HuH-7.5 (cell line): ENCODE results near the gene THSD7B.

Experiments used
- DNase-seq: peaks from one replicate; pipeline ENCODE4 v3.0.0; 2011; ENCODE audit warnings: low spot score

The THSD7B gene

DNA sequence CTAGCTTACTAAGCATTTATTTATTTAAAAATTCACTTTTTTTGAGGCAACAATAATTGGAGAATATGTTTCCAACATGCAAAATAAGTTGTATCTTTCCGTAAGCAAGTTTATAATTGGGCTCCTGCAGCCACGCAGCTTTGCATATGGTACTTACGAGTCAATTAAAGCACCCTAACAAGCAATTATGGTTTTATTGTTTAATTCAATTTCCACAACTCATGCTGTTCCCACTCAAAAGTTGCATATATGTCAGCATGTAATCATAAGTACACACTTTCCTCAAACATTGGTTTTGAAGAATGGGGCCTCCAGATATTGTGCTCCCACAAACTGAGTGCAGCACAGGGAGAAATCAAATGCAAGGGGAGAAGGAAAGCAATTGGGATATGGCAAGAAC, 613.8 kb downstream of the THSD7B start:
- no peak for DNase-seq

GRCh38 chr2:137380610-137381009, 615.3 kb downstream of the THSD7B start:
- DNase-seq: no peak

GRCh38 chr2:137381731-137382130, 616.4 kb downstream of the THSD7B start:
- no peak for DNase-seq

DNA sequence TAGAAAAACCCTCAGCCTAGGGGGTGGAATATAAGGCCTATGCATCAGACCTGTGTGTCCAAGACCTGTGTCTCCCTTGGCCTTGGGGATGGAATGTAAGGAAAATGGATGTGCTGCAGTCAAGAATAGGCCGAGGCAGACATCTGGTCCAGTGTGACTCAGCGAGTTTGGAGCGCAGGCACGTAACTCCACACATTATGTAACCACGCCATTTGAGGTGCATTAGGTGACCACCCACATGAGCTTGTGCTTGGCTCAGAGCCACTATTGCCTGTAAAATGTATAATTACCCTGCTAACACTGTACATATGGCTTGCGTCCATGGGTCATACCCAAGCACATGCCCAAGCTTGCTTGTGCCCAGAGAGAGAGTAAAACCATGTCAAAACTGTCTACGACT, 618.0 kb downstream of the THSD7B start:
- DNase-seq: no peak

DNA sequence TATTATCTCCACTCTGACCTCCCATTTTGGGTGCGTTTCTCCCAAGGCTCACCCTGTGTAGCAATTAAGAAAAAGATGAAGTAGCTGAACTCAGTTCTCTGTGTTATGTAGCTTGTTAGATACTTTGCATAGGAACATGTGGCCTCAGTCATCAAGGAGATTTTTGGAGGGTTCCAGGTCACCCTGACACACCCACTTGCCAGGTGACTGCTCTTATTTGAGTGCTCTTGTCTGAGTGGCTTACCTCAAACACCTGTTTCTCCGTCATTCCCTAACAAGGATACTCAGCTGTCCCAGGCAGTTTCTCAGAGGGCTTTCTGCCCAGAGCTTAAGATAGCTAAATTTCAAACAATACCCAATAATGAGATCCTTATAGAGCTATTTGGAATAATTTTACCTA, 621.7 kb downstream of the THSD7B start:
- DNase-seq: no peak

GRCh38 chr2:137405496-137405895, 640.2 kb downstream of the THSD7B start:
- DNase-seq: no peak

DNA sequence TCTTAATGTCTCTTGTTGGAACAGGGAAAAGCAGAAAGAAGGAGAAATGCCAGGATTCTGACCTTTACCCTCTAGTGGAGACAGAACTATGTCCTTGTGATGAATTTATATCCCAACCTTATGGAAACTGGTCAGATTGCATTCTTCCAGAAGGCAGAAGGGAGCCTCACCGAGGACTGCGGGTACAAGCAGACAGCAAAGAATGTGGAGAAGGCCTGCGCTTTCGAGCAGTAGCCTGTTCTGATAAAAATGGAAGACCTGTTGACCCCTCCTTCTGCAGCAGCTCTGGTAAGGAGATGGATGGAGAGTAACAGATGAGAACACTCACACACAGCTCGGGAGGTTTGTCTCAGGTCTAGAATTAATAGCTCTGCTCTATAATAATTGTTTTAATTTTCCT, 646.2 kb downstream of the THSD7B start:
- DNase-seq: no peak

DNA sequence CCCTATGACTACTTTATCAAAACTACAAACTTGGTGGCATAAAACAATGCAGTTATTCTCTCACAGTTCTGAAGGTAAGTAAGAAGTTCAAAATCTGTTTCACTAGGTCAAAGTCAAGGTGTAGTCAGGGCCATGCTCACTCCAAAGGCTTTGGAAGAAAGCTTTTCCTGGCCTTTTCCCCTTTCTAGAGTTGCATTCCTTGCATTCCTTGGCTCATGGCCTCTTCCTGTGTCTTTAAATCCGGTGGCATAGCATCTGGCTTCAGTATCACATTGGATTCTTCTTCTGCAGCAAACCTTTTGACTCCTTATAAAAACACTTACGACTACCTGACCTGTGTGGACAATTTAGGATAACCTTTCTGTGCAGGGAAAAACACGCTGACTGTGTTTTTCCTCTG, 655.4 kb downstream of the THSD7B start:
- DNase-seq: no peak

GRCh38 chr2:137435162-137435561, 669.8 kb downstream of the THSD7B start:
- DNase-seq: no peak

DNA sequence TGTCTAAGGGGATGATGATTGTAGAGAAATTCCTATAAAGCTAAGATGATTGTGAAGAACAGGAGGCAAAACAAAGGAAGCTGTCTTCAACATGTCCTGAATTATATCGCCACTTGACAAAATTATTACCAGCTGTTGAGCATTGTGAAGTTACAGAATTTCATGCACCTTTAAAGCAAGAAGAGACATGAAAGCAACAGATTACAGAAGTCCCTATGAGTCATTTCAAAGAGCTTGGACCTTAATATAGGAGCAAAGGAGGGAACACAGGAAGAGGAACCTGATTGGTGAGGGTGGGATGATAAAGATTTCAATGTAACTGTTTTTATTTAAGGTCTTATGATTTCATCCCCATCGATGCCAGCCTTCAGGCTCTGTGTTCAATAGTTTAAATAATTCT, 672.0 kb downstream of the THSD7B start:
- no peak for DNase-seq

GRCh38 chr2:137444970-137445369, 679.6 kb downstream of the THSD7B start:
- DNase-seq: no peak

DNA sequence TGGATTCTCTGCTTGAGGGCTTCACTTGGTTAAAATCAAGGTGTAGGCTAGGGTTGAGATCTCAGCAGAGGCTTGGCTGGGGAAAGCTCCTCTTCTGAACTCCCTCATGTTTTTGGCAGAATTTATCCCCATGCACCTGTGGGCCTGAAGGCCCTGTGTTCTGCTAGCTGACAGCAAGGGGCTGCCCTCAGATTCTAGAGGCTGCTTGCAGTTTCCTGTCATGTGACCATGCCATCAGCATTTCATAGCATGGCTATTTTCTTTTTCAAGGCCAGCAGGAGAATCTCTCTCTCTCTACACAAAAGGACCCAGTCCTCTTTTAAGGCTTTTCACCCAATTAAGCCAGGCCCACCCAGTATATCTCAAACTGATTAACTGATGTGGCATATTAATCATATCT, 684.1 kb downstream of the THSD7B start:
- DNase-seq: no peak

DNA sequence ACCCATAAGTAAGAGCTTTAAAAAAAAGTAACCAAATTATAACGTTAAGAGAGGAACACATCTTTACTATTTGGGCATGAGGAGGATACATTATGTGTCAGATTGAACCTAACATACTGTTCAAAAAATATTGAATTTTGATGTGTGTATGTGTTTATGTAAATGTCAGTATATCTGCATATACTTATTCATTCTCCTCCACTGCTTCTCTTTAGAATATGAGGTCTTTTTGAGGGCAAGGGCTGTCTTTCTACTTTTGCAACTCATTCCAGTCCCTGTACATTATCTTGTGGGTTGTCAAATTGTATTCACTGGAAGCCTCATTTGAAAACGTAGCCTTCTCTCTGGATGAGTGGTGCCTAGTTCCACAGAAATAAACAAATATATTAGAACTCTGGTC, 689.5 kb downstream of the THSD7B start:
- no peak for DNase-seq

DNA sequence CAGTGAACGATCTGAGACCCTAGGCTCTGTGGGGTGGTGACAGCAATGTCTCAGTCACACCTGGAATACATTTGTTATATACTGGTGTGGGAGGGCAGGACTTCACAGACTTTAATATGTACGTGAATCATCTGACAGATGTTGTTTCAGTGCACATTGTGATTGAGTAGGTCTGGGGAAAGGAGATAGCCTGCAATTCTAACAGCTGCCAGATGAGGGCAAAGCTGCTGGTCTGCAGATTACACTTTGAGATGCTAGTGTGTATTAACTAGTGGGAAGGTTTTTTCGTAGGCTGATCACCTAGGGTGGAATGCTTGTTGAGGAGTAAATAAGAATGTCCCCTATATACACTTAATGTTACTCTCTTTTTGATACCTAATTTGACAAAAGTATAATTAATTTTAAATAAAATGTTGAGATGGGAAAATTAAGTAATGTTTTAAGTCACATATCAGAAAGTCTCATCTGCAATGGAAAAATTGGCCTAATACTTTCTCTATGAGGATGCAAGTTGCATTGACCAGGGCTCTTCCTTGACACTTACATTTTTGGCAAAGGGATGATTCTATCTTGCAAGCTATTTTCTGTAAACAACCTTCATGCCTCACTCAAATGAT, 702.0 kb downstream of the THSD7B start:
- DNase-seq: peak; percentile 13

- DNase-seq: no peak
Observed at GRCh38 chr2:137493261-137493660, 727.9 kb downstream of the THSD7B start.

GRCh38 chr2:137500599-137500998, 735.3 kb downstream of the THSD7B start:
- DNase-seq: no peak

DNA sequence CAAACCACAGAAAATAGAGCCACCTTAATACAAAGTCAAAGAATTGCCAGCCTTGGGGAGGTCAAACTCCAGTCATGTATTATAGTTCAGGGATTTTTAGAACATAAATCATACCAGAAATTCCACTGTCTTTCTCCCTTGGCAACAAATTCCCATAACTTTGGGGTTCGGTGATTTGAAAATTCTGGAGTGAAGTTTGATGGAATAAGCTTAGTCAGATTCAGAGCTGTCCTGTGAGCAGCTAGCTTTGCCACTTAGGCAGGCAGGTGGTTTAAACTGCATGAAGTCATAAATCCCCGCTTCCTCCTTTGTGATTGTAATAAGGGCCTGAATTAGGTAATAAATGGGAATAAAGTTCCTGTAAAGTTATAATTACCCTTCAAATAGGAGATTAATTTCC, 741.9 kb downstream of the THSD7B start:
- no peak for DNase-seq

DNA sequence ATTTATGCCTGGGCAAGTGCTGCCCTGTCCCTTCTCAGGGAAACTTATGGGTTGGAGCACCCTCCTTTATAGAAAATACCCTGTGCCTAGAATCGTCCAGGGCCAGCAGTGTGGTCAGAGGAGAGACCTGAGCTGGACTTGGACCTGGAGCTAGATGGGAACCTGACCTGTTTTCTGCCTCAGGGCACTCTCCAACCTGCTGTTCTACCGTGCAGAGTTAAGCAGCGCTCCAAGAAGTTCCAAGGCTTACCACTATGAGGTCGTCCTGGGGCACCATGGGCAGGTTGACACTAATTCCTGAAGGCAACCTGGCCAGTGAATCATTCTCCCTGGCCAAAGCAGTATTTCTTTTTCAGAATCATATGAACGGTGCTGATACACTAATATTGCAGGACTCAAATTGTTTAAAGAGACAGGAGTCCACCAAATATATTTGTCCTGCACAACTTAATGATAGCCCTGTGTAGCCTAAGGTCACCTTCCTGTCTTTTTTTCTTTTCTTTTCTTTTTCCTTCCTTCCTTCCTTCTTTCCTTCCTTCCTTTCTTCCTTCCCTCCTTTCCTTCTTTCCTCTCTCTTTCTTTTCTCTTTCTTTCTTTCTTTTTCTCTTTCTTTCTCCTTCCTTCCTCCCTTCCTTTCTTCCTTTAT, 743.5 kb downstream of the THSD7B start:
- DNase-seq: no peak

GRCh38 chr2:137511526-137511925, 746.2 kb downstream of the THSD7B start:
- DNase-seq: no peak

DNA sequence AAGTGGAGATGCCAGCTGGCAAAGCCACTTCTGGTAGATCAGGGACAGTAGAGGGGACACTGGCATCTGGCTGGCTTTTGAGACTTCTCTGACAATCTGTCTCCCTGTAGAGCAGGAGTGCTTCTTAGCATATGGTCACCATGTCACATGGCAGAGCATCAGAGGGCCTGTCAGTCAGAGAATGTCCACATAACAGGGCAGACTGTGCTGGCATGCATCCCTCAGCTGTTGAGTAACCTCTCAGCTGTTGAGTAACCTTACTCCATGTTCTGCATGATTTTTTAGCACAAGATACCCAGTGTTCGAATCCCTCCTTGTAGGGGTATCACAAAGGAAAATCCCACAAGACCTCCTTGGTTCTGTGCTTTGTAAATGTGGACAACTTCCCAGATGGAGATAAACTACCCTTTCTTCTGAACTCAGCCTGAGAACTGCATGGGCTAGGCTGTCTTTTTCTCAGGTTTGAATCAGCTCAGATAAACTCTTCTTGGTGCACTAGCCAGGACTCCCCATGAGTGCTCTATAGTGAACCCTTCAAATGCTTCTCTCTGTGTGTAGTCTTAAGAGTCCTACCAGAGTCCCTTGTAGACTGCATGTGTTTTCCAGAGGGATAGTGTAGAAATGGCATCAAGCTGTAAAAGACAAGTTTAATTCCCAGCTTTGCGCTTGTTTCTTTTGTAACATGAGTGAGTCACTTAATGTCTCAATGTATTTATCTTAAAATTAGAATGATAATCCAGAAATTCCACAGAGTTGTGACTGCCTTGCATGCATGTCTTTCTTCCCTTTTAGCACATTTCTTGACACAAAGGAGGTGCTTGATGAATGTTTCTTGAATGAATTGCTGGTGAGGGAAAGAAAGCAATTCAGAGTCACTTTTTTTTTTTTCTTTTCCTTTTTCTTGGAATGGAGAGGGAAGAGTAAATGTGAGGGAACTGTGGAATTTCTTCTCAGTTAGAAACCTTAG, 756.6 kb downstream of the THSD7B start:
- no peak for DNase-seq

DNA sequence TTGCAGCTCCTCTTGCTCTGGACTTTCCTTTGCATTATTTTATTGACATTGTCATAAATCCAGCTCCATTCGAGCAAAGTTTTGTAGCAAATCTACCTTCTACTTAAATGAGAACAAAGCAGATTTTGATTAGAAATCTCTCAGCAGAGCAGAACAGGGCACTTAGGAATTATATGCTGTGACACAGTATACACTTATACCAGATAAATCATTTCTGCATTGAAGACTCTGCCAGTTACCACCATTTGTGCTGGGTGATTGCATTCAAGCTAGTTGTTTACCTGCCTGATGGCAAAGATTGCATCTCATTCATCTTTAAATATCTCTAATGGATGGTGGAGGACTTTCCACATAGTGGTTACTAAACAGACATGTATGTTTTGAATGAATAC, 757.3 kb downstream of the THSD7B start:
- DNase-seq: no peak

DNA sequence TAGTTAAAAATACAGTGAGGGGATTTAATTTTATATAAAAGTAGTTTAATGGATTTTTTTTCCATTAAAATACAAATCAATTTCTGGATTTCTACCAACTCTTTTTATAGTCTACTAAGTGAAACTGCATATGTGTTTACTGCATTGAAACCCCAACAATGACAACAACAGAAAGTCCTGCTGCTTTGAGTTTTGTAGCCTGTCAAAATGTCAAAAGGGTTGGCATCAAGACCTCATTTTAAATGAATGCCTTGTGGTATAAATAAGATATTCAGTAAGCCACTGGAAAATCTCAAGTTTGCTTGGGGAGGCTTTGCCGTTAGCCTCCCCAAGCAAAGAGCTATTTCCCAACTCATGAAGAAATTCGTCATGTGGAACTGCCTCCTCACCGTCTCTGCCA, 758.6 kb downstream of the THSD7B start:
- DNase-seq: no peak

DNA sequence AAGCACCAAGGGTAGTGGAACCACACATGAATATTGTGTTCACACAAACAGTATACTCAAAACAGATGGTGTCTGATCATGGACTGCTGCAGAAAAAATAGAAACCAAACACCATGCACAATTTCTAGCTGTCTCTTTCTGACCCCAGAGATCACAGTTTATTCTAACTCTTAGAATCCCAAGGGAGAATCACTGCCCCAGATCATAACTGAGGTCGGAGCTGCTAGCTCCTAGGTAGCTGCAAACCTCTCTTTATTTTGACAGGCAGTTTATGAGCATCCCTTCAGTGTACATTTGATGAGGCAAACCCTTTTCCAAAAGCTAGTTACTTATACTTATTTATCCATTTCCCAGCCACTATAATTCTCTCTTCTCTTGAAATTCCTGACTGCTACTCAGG, 759.8 kb downstream of the THSD7B start:
- DNase-seq: no peak
